ENCODE data around the gene EIPR1.

DNA sequence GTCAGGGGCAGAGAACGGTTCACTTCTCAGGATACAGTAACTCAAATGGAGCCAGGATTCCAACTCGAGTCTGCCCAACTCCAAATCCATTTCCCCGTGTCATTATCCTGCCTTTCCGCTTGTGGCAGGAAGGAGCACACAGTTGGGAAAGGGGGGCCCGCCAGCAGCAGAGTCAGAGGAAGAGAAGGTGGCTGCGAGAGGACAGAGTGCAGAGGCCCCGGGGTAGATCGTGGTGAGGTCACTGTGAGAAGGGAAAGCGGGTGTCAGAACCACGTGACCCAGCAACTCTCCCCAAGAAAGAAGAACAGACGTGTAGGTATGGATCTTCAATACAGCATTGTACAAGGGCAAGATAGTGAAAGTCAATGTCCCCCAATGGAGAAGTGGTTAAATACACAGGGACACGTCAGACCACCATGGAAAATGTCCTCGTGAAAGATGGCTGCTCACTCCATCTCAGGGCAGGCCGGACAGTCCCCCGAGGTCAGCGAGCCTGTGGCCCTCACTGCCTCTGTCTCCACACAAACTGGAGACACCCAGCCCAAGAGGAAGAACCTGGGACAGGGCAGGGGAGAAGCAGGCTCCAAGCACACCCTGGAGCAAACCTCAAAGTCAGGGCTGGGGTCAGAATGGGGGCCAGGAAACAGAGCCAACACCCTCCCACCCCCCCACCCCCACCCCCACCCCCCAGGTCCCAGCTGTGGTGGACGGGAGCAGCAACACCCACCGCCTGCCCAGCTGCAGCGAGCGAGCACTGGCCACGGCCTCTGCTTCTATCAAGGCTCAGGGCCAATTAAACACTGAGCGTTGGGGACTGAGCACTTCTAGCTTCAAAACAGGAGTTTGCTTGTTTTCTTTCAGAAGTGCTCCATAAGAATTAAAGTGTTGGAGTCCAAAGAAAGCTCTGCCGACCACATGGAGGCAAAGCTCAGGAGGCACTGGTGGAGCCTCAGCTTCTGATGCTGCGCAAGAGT is 92.7 kb downstream of the EIPR1 start:
- TF ChIP-seq, protein P1, sequence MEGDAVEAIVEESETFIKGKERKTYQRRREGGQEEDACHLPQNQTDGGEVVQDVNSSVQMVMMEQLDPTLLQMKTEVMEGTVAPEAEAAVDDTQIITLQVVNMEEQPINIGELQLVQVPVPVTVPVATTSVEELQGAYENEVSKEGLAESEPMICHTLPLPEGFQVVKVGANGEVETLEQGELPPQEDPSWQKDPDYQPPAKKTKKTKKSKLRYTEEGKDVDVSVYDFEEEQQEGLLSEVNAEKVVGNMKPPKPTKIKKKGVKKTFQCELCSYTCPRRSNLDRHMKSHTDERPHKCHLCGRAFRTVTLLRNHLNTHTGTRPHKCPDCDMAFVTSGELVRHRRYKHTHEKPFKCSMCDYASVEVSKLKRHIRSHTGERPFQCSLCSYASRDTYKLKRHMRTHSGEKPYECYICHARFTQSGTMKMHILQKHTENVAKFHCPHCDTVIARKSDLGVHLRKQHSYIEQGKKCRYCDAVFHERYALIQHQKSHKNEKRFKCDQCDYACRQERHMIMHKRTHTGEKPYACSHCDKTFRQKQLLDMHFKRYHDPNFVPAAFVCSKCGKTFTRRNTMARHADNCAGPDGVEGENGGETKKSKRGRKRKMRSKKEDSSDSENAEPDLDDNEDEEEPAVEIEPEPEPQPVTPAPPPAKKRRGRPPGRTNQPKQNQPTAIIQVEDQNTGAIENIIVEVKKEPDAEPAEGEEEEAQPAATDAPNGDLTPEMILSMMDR (IDR thresholded peaks at IDR 0.05): no peak
- TF ChIP-seq POLR2A (IDR thresholded peaks at IDR 0.05) (no peak), POLR2AphosphoS5 (IDR thresholded peaks at IDR 0.05) (no peak), EP300 (IDR thresholded peaks at IDR 0.05; ENCODE audit: low read depth) (no peak)
